Body of pancreas (tissue), 4 donors: ENCODE measurements around the gene ATP2B1. TPM values are rescaled to one million over a fixed set of nuclear protein-coding genes. Genes with fewer than 3 reads are reported as not detected.

ENCODE experiments used
- ATAC-seq: fragments of 150-250 bp; one replicate; pipeline ENCODE4 v1.9.1; 2016
- DNase-seq, 4 donors: peaks; one replicate each; pipeline ENCODE4 v3.0.0-alpha.2; 2019
- H3K27ac ChIP-seq, 4 donors: fragments of 200-600 bp; sonication (generic); 1 replicate in 3 of 4; 2 replicates in 1 of 4; pipeline versions ENCODE4 v1.5.1 to v1.6.1; 2016 to 2019; ENCODE audit warnings: mild to moderate bottlenecking in 1 of 4, mixed read lengths in 1 of 4, moderate library complexity in 1 of 4
- H3K27me3 ChIP-seq, 2 donors: fragments of 200-600 bp; sonication (generic); one replicate each; pipeline ENCODE4 v1.6.0; 2016; ENCODE audit warnings: mild to moderate bottlenecking in 1 of 2
- H3K36me3 ChIP-seq, 2 donors: fragments of 200-600 bp; sonication (generic); replicated peaks in 1 of 2; 2 replicates each; pipeline ENCODE4 v1.5.1; 2016; ENCODE audit warnings: low read depth in 2 of 2; ENCODE audit not compliant: insufficient read depth in 1 of 2
- H3K4me1 ChIP-seq: fragments of 200-600 bp; sonication (generic); one replicate; pipeline ENCODE4 v1.6.0; 2016
- H3K4me3 ChIP-seq, 2 donors: fragments of 200-600 bp; sonication (generic); 1 replicate in 1 of 2; 2 replicates in 1 of 2; pipeline ENCODE4 v1.5.1; 2016 to 2019
- H3K9me3 ChIP-seq, 3 donors: fragments of 200-600 bp; sonication (generic); 1 replicate in 2 of 3; 2 replicates in 1 of 3; pipeline ENCODE4 v1.5.1; 2016
- POLR2A ChIP-seq, 3 donors: fragments of 450-650 bp; IDR thresholded peaks; one replicate each; pipeline ENCODE4 v1.6.1; 2016; ENCODE audit warnings: antibody characterized with exemption in 3 of 3, mild to moderate bottlenecking in 2 of 3
- WGBS, 2 donors: methylation state at CpG; one replicate each; pipeline ENCODE4 v1.1.5; 2017; 5-methylcytosine and 5-hydroxymethylcytosine counted together
- intact Hi-C: fragments of 100-400 bp; cut with DNase I; formaldehyde crosslinking; loops from one replicate; pipeline ENCODE4 v1.15.1; 2023
- total RNA-seq, 2 donors: library from RNA; depleted of rRNA; stranded (reverse); fragments of >200 nt; gene quantifications; one replicate each; pipeline ENCODE4 v1.1.0, GENCODE V29; 2016
- TF ChIP-seq, protein P1 (sequence below), 7 experiments: fragments of 450-650 bp in 4 of 7; fragments of 200-600 bp in 3 of 7; sonication (generic) in 3 of 7; IDR thresholded peaks; one replicate each; pipeline ENCODE4 v1.5.1; 2016 to 2019; ENCODE audit warnings: antibody characterized with exemption in 7 of 7

ATP2B1 gene
- total RNA-seq, 2 donors from 2014 or later = 17.1 to 37.9 TPM

DNA sequence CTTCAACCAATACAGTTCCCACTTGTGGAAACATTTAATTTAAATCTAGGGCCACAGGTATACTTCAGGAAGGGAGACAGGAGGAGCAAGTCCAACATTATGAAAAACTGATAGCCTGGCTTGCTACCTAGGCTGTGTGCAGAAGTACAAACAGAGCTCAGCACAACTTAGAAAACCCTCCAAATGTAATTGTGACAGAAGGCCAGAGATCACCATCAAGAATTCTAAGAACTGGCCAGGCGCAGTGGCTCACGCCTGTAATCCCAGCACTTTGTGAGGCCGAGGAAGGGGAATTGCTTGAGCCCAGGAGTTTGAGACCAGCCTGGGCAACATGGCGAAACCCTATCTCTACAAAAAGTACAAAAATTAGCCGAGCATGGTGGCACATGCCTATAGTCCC lies 14.1 kb downstream of the ATP2B1 start:
- DNase-seq (no peak), ATAC-seq (no peak)
- no peaks in the 10 kb centered on the region for H3K36me3 ChIP-seq
- no peak overlapping the region for H3K4me3 ChIP-seq
- intact Hi-C loops = no loop called here
- 96 to 97% methylated on average over 5 of the region's 5 CpGs for WGBS, 2 donors
- no peak overlapping the region for H3K27ac ChIP-seq
- no peaks in the 10 kb centered on the region for H3K9me3 ChIP-seq
- no peaks in the 10 kb centered on the region for H3K27me3 ChIP-seq
- peaks cover 26% of the 10 kb centered on the region for H3K4me1 ChIP-seq
- no peak for TF ChIP-seq POLR2A (IDR thresholded peaks at IDR 0.05)
- TF ChIP-seq, protein P1, sequence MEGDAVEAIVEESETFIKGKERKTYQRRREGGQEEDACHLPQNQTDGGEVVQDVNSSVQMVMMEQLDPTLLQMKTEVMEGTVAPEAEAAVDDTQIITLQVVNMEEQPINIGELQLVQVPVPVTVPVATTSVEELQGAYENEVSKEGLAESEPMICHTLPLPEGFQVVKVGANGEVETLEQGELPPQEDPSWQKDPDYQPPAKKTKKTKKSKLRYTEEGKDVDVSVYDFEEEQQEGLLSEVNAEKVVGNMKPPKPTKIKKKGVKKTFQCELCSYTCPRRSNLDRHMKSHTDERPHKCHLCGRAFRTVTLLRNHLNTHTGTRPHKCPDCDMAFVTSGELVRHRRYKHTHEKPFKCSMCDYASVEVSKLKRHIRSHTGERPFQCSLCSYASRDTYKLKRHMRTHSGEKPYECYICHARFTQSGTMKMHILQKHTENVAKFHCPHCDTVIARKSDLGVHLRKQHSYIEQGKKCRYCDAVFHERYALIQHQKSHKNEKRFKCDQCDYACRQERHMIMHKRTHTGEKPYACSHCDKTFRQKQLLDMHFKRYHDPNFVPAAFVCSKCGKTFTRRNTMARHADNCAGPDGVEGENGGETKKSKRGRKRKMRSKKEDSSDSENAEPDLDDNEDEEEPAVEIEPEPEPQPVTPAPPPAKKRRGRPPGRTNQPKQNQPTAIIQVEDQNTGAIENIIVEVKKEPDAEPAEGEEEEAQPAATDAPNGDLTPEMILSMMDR (IDR thresholded peaks at IDR 0.05) = no peak

DNA sequence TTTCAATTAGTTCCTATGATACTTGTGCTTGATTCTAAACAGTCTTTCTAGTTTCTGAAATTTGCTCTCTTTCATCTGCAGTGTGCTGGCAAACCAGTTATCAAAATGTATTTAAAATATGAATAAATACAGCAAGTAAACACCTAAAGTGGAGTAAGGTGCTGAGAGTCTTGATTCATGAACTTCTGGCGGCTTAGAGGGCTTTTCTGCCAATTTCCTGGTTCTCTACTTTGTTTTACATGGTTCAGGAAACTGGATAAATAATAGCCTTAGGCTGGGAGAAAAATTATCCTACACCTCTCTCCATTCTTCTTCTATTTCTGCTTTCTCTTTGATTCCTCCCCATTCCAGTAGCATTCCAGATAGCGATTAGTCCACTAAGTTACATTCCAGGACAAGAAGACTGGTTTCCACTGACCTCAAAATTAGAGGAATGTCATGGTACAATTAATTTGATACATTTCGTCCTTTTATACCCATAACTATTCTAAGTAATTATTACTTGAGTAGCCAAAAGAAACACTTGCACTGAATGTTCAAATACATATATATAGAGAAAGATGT lies 14.9 kb downstream of the ATP2B1 start:
- Histone ChIP-seq H3K36me3 (no peaks in the 10 kb centered on the region), H3K4me1 (peaks cover 26% of the 10 kb centered on the region), H3K4me3 (no peak overlapping the region), H3K27me3 (no peaks in the 10 kb centered on the region), H3K9me3 (no peaks in the 10 kb centered on the region), H3K27ac (peak overlapping the region in 1 of 4 donors; percentile 44)
- intact Hi-C loops = no loop called here
- ATAC-seq (peak; percentile 47), DNase-seq (no peak)
- TF ChIP-seq, protein P1 (IDR thresholded peaks at IDR 0.05) = no peak
- no peak for TF ChIP-seq POLR2A (IDR thresholded peaks at IDR 0.05)
- WGBS, 2 donors = 42 to 50% methylated on average over 3 of the region's 3 CpGs

DNA sequence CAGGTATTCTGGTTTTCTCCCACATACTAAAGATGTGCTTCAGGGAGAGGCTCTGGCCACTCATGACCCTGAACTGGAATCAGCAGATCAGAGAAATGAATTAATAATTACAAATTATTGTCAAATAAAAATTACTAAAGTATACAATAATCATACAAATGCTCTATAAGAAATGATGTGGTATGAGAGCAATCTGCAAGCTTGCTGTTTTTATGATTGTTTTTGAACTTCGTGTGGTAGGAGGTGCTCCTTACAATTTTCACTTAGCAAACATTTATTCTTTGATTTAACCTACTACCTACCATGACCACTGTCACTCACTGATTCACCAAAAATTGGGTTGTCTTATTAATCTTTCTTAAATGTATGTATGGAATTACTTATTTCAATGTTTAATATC lies 16.2 kb downstream of the ATP2B1 start:
- no peak for DNase-seq
- no peaks in the 10 kb centered on the region for H3K36me3 ChIP-seq
- no peak overlapping the region for H3K4me3 ChIP-seq
- WGBS, 2 donors = 19 to 45% methylated on average over 1 of the region's 1 CpG
- H3K9me3 ChIP-seq = no peaks in the 10 kb centered on the region
- no peaks in the 10 kb centered on the region for H3K27me3 ChIP-seq
- peaks cover 29% of the 10 kb centered on the region for H3K4me1 ChIP-seq
- no peak for ATAC-seq
- intact Hi-C loops = no loop called here
- H3K27ac ChIP-seq = no peak overlapping the region
- TF ChIP-seq POLR2A (IDR thresholded peaks at IDR 0.05) = no peak
- TF ChIP-seq, protein P1 (IDR thresholded peaks at IDR 0.05) = no peak

DNA sequence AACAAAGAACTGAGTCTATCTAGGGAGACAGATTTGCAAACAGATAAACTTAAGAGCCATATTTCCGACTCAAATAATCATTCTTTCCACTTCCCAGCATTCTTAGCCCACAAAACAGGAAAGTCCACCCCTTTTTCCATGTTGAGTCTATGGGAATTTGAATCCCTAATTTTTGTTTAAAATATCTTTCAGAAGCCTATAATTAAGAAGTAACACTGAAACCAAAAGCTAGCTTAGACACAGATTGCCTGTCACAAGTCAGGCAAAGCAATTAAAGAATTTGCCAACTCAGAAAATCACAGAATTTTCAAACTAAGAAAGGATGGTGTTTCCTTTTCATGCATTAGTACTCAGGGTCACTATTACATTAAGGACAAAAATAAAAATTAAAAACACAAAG lies 17.0 kb downstream of the ATP2B1 start:
- no peaks in the 10 kb centered on the region for H3K36me3 ChIP-seq
- H3K4me1 ChIP-seq = peaks cover 29% of the 10 kb centered on the region
- DNase-seq (no peak), ATAC-seq (no peak)
- 52 to 83% methylated on average over 1 of the region's 1 CpG for WGBS, 2 donors
- TF ChIP-seq, protein P1 (IDR thresholded peaks at IDR 0.05) = no peak
- TF ChIP-seq POLR2A (IDR thresholded peaks at IDR 0.05) = no peak
- no peaks in the 10 kb centered on the region for H3K27me3 ChIP-seq
- intact Hi-C loops = no loop called here
- no peak overlapping the region for H3K4me3 ChIP-seq
- H3K27ac ChIP-seq = no peak overlapping the region
- H3K9me3 ChIP-seq = no peaks in the 10 kb centered on the region

DNA sequence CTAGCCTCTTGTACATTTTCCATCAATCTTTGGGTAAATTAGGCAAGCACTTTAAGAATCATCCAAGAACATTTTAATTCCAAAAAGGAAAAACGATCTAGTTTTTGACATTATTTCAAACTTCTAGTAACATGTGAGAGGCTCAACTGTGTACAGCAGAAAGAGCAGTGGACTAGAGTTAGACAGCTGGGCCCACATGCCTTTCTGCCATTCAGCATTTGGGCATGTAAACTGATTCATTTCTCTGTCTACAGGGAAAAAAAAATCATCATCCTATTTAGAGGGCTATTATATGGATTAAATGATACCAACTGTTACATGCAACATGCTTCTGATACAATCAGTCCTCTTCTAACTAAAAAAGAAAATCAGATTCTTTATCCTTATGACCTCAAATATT lies 17.7 kb downstream of the ATP2B1 start:
- intact Hi-C loops = no loop called here
- 45 to 48% methylated on average over 1 of the region's 1 CpG for WGBS, 2 donors
- Histone ChIP-seq H3K9me3 (no peaks in the 10 kb centered on the region), H3K27ac (no peak overlapping the region), H3K36me3 (no peaks in the 10 kb centered on the region), H3K4me1 (peaks cover 25% of the 10 kb centered on the region), H3K27me3 (no peaks in the 10 kb centered on the region), H3K4me3 (no peak overlapping the region)
- no peak for ATAC-seq
- no peak for DNase-seq
- TF ChIP-seq, protein P1 (IDR thresholded peaks at IDR 0.05) = no peak
- no peak for TF ChIP-seq POLR2A (IDR thresholded peaks at IDR 0.05)
